ENCODE results near the gene TBCD.

DNA sequence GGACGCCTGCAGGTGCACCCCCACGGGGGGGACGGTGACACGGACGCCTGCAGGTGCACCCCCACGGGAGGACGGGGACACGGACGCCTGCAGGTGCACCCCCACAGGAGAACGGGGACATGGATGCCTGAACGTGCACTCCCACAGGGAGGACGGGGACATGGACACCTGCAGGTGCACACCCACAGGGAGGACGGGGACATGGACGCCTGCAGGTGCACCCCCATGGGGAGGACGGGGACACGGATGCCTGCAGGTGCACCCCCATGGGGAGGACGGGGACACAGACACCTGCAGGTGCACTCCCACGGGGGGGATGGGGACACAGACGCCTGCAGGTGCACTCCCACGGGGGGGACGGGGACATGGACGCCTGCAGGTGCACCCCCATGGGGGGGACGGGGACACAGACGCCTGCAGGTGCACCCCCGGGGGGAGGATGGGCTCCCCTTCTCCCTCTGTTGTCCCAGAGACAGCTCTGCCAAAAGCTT, 213.0 kb downstream of the TBCD start:
- TF ChIP-seq EZH2 (IDR thresholded peaks at IDR 0.05; ENCODE audit: insufficient read depth, poor library complexity, severe bottlenecking) (no peak), EZH2phosphoT487 (IDR thresholded peaks at IDR 0.05; ENCODE audit: insufficient read depth, low read depth) (no peak)
